Measurements from ENCODE around the gene COL27A1. TPM values are rescaled to one million over a fixed set of nuclear protein-coding genes. Genes with fewer than 3 reads are reported as not detected.

The COL27A1 gene
- total and polyA plus RNA-seq, 2 experiments from 2014 or later = 44.6 to 47.0 TPM

DNA sequence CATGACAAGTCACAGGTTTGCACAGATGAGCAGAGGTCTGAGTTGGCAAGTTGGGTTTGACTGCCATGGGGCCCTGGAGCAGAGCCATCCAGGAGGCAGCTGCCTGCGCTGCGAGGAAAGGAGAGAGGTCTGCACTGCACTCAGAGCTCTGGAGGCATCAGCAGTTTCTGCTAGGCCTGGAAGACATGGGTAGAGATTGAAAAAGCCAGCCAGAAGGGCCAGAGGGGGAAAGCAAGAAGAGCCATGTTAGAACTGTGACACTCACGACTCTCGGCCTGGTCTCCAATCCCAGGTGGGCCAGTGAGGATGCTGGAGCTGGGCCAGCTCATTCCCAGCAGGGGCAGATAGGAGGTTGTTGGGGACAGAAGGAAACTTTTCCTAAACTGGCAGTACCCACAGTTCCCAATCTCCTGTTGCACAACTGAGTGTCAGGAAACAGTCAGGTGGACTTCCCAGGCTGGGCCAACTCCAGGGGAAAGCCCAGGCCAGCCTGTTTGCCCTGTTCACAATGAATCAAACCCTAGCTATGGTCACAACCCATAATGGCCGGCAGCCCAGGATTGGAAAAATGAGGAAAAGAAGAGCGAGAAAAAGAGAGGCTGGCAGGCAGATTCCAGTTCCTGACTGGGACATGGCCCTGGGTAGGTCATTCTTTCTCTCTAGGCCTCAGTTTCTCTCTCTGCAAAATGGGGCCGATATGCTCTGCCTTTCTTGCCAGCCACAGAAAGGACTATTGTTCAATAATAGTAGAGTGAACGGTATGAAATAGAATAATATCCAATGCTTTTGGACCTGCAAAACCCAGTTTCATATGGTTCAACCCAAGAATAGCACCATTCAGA, 159.8 kb downstream of the COL27A1 start:
- no peak for TF ChIP-seq EZH2 (IDR thresholded peaks at IDR 0.05; ENCODE audit: borderline replicate concordance)
- no peak for TF ChIP-seq EZH2phosphoT487 (IDR thresholded peaks at IDR 0.05; ENCODE audit: low read depth, severe bottlenecking, unreplicated experiment)
- TF ChIP-seq, protein P1, sequence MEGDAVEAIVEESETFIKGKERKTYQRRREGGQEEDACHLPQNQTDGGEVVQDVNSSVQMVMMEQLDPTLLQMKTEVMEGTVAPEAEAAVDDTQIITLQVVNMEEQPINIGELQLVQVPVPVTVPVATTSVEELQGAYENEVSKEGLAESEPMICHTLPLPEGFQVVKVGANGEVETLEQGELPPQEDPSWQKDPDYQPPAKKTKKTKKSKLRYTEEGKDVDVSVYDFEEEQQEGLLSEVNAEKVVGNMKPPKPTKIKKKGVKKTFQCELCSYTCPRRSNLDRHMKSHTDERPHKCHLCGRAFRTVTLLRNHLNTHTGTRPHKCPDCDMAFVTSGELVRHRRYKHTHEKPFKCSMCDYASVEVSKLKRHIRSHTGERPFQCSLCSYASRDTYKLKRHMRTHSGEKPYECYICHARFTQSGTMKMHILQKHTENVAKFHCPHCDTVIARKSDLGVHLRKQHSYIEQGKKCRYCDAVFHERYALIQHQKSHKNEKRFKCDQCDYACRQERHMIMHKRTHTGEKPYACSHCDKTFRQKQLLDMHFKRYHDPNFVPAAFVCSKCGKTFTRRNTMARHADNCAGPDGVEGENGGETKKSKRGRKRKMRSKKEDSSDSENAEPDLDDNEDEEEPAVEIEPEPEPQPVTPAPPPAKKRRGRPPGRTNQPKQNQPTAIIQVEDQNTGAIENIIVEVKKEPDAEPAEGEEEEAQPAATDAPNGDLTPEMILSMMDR (IDR thresholded peaks at IDR 0.05; ENCODE audit: poor library complexity) = no peak
- no peak overlapping the region for H3K27ac ChIP-seq
- H2AFZ ChIP-seq = no peak overlapping the region
- peaks cover 3% of the 10 kb centered on the region for H3K4me1 ChIP-seq (ENCODE audit: insufficient read depth)
- H3K27me3 ChIP-seq = no peaks in the 10 kb centered on the region
- DNase-seq (ENCODE audit: low spot score) = no peak
- no peak overlapping the region for H3K4me2 ChIP-seq
- no peaks in the 10 kb centered on the region for H3K9me3 ChIP-seq (ENCODE audit: low read depth)
- H4K20me1 ChIP-seq (ENCODE audit: insufficient read depth, poor library complexity, severe bottlenecking) = no peaks in the 10 kb centered on the region
- H3K9me2 ChIP-seq (replicated peaks; ENCODE audit: insufficient read depth) = no peaks in the 10 kb centered on the region
- WGBS (ENCODE audit: low lambda C conversion rate, missing lambda C conversion rate) = 91% methylated on average over 8 of the region's 8 CpGs
- H3K79me2 ChIP-seq = no peaks in the 10 kb centered on the region
- H3K36me3 ChIP-seq (replicated peaks; ENCODE audit: insufficient read depth, low read depth) = no peaks in the 10 kb centered on the region
- no peak overlapping the region for H3K4me3 ChIP-seq

DNA sequence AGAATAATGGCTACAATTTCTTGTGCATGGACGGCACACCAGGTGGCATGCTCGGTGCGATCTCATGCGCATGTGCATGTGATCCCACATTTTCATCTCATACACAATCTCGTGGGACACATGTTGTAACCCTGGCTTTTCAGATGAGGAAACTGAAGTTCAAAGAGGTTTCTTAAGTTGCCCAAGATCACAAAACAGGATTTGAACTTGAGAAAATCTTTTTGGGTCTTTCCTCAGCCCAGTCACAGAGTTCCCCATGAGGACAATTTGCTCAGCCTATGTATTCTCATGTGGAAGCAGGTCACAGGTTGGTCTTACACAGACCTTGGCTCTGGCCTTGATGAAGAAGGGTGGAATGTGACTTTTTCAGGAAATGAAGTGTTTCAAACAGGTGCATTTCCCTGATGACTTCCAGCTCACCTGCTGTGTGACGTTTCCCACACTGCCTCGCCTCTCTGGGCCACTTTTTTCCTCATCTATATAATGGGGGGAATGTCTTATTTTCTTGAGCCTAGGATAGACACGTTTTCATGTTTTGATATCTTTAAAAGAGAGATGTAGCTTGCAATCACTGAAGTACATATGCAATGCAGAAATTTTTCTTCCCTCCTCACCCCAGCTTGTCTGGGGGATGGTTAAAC, 160.5 kb downstream of the COL27A1 start:
- Histone ChIP-seq H3K27me3 (no peaks in the 10 kb centered on the region), H2AFZ (no peak overlapping the region), H4K20me1 (ENCODE audit: insufficient read depth, poor library complexity, severe bottlenecking) (no peaks in the 10 kb centered on the region), H3K36me3 (replicated peaks; ENCODE audit: insufficient read depth, low read depth) (no peaks in the 10 kb centered on the region), H3K4me1 (ENCODE audit: insufficient read depth) (peaks cover 3% of the 10 kb centered on the region), H3K79me2 (no peaks in the 10 kb centered on the region), H3K4me3 (no peak overlapping the region), H3K27ac (no peak overlapping the region), H3K4me2 (no peak overlapping the region), H3K9me3 (ENCODE audit: low read depth) (no peaks in the 10 kb centered on the region), H3K9me2 (replicated peaks; ENCODE audit: insufficient read depth) (no peaks in the 10 kb centered on the region)
- TF ChIP-seq EZH2 (IDR thresholded peaks at IDR 0.05; ENCODE audit: borderline replicate concordance) = no peak
- no peak for TF ChIP-seq EZH2phosphoT487 (IDR thresholded peaks at IDR 0.05; ENCODE audit: low read depth, severe bottlenecking, unreplicated experiment)
- TF ChIP-seq, protein P1 (IDR thresholded peaks at IDR 0.05; ENCODE audit: poor library complexity) = no peak
- WGBS (ENCODE audit: low lambda C conversion rate, missing lambda C conversion rate) = 91% methylated on average over 8 of the region's 8 CpGs
- DNase-seq (ENCODE audit: low spot score) = no peak

DNA sequence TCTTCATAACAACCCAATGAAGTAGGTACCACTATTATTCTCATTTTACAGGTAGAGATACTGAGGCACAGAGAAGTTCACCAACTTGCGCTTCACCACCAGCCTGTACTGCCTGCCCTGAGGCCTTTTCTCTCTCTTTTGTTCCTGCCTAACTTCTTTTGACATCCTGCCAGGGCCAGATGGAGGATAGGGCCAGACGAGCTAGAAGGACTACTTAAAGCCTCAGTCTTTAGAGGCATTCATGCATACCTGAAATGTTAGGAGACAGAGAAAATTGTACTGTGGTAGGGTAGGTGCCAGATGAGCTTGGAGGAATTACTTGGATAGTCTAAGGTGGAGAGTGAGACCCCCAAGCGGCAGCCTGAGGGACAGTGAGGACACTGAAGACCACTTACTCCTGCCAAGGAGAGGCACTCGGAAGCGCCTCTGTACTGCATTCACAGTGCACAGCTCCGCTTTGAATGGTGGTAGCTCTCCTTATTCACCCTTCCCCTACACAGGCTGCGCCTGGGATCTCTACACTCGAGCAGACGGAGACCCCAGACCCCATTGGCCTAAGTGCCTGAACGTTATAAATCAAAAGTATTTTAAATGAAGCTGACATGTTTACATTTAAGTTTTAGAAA, 161.4 kb downstream of the COL27A1 start:
- H3K9me2 ChIP-seq (replicated peaks; ENCODE audit: insufficient read depth) = no peaks in the 10 kb centered on the region
- no peaks in the 10 kb centered on the region for H3K79me2 ChIP-seq
- WGBS (ENCODE audit: low lambda C conversion rate, missing lambda C conversion rate) = 85% methylated on average over 10 of the region's 10 CpGs
- H3K4me3 ChIP-seq = no peak overlapping the region
- H3K27ac ChIP-seq = no peak overlapping the region
- H3K27me3 ChIP-seq = no peaks in the 10 kb centered on the region
- TF ChIP-seq, protein P1 (IDR thresholded peaks at IDR 0.05; ENCODE audit: poor library complexity) = no peak
- no peak for TF ChIP-seq EZH2 (IDR thresholded peaks at IDR 0.05; ENCODE audit: borderline replicate concordance)
- no peak for TF ChIP-seq EZH2phosphoT487 (IDR thresholded peaks at IDR 0.05; ENCODE audit: low read depth, severe bottlenecking, unreplicated experiment)
- H3K4me2 ChIP-seq = no peak overlapping the region
- H3K4me1 ChIP-seq (ENCODE audit: insufficient read depth) = peaks cover 3% of the 10 kb centered on the region
- H4K20me1 ChIP-seq (ENCODE audit: insufficient read depth, poor library complexity, severe bottlenecking) = no peaks in the 10 kb centered on the region
- DNase-seq (ENCODE audit: low spot score) = no peak
- H3K36me3 ChIP-seq (replicated peaks; ENCODE audit: insufficient read depth, low read depth) = no peaks in the 10 kb centered on the region
- H2AFZ ChIP-seq = no peak overlapping the region
- no peaks in the 10 kb centered on the region for H3K9me3 ChIP-seq (ENCODE audit: low read depth)
